Neural progenitor cell (in vitro differentiated cells): Measurements from ENCODE around the gene ZBTB7B.

ENCODE experiments used
- CTCF ChIP-seq: fragments of 200-600 bp; sonication (generic); IDR thresholded peaks from 2 replicates; pipeline ENCODE4 v1.5.1; 2017; ENCODE audit warnings: antibody characterized with exemption, mild to moderate bottlenecking
- EZH2phosphoT487 ChIP-seq: fragments of 200-600 bp; sonication (generic); IDR thresholded peaks from 2 replicates; pipeline ENCODE4 v1.6.1; 2017; ENCODE audit warnings: antibody characterized with exemption

DNA sequence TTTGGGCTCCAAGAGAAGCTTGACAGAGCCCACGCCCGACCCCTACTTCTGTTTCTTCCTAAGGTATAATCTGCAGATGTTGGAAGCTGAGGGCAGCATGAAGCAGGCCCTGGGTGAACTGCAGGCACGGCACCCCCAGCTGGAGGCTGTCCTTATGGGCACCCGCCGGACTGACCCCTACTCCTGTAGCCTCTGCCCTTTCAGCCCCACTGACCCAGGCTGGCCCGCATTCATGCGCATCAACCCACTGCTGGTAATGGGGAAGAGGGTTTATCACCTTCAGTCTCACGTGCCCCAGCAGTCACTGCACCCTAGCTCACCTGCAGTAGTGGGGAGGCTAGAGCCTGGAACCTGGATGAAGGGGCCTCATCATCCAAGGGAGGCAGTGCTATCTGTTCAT lies 12.3 kb upstream of the ZBTB7B start:
- TF ChIP-seq EZH2phosphoT487 (no peak), CTCF (no peak)
